ENCODE measurements around the gene TP53RK.

DNA sequence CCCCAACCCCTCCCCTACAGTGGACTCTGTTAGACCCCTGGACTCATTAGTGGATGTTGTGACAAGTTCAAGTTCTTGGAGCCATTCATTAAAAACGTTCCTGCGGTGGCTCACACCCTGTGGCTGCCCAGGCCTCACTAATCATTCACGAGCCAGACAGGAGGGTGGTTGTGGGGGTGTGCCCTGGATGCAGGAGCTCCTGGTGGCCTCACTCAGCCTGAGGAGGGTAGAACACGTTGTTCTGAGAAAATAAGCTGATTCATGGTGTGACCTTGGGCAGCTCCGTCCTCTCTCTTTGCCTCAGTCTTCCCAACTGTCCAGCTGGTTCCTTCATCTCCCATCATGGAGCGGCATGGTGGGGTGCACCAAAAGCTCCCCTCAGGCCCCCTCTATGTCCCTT lies 54.7 kb downstream of the TP53RK start:
- no peak for TF ChIP-seq CTCF (IDR thresholded peaks at IDR 0.05; ENCODE audit: low read depth, low read length, missing input control)
- no peak for TF ChIP-seq TAF1 (conservative IDR thresholded peaks at IDR 0.05)
- no peak for TF ChIP-seq YY1 (IDR thresholded peaks at IDR 0.05)
- no peak for TF ChIP-seq RAD21 (IDR thresholded peaks at IDR 0.05)
- TF ChIP-seq, protein P1, sequence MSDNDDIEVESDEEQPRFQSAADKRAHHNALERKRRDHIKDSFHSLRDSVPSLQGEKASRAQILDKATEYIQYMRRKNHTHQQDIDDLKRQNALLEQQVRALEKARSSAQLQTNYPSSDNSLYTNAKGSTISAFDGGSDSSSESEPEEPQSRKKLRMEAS (IDR thresholded peaks at IDR 0.05), result no peak
